ENCODE measurements around the gene USP37. TPM values are rescaled to one million over a fixed set of nuclear protein-coding genes. Genes with fewer than 3 reads are reported as not detected.

The USP37 gene
- total RNA-seq, 1 donor from 2014 or later = 9.2 TPM

DNA sequence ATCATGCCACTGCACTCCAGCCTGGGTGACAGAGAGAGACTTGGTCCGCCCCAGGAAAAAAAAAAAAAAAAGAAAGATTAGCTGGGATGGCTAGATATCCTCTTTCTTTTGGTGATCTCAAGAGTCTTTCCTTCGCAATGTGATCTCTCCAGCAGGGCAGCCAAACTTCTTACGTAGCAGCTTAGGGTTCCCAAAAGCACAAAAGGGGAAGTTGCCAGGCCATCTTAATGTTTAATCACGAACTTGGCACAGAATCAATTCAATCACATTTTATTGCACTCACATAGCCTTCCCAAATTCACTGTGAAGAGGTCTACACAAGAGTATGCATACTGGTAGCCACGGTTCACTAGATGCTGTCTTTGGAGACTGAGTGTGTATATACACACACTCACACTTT is 96.2 kb downstream of the USP37 start:
- FAIRE-seq (no peak), DNase-seq (ENCODE audit: low read depth) (no peak)
- Histone ChIP-seq H3K4me3 (ENCODE audit: low read depth, low read length) (no peak overlapping the region), H3K27me3 (ENCODE audit: control insufficient read depth, insufficient read depth, low read length) (no peaks in the 10 kb centered on the region), H3K36me3 (ENCODE audit: control insufficient read depth, insufficient read depth, low read length) (no peaks in the 10 kb centered on the region)
- TF ChIP-seq, protein P1, sequence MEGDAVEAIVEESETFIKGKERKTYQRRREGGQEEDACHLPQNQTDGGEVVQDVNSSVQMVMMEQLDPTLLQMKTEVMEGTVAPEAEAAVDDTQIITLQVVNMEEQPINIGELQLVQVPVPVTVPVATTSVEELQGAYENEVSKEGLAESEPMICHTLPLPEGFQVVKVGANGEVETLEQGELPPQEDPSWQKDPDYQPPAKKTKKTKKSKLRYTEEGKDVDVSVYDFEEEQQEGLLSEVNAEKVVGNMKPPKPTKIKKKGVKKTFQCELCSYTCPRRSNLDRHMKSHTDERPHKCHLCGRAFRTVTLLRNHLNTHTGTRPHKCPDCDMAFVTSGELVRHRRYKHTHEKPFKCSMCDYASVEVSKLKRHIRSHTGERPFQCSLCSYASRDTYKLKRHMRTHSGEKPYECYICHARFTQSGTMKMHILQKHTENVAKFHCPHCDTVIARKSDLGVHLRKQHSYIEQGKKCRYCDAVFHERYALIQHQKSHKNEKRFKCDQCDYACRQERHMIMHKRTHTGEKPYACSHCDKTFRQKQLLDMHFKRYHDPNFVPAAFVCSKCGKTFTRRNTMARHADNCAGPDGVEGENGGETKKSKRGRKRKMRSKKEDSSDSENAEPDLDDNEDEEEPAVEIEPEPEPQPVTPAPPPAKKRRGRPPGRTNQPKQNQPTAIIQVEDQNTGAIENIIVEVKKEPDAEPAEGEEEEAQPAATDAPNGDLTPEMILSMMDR (IDR thresholded peaks at IDR 0.05; ENCODE audit: insufficient read depth, low read length, severe bottlenecking) = no peak

DNA sequence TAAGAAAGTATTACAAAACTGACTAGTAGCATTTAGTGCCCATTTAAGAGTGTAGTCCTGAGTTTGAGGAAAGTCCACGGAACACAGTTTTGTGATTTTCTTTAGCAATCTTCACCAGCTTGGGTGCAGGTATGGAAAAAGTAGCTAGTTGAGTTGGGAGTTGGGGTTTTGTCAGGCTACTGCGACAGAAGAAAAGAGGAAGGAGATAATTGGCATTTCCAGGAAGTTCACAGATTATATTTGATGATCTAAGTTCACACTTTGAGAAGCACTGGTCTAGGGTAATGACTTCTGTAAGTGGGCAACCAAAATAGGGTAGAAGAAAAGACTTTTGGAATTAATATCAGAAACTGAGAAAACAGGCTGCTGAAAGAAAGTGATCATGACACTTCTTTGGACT is 97.1 kb downstream of the USP37 start:
- TF ChIP-seq, protein P1 (IDR thresholded peaks at IDR 0.05; ENCODE audit: insufficient read depth, low read length, severe bottlenecking) = no peak
- Histone ChIP-seq H3K36me3 (ENCODE audit: control insufficient read depth, insufficient read depth, low read length) (no peaks in the 10 kb centered on the region), H3K27me3 (ENCODE audit: control insufficient read depth, insufficient read depth, low read length) (no peaks in the 10 kb centered on the region), H3K4me3 (ENCODE audit: low read depth, low read length) (no peak overlapping the region)
- no peak for DNase-seq (ENCODE audit: low read depth)
- FAIRE-seq = no peak

DNA sequence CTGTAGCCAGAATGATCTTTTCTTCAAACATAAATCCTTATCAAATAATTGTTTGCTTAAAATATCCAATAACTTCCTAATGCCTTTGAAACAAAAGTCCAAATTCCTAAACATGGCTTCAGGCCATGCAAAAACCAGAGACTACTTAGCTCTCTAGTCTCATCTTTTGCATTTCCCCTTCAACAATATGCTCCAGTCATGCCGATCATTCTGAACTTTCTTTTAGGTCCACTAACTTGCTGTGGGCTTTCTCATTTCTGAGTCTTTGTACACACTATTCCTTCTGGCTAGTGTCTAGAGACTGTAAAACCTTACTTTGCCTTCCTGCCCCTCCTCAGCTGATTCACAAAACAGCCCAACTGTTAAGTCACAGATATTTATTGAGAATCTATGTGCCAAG is 97.7 kb downstream of the USP37 start:
- Histone ChIP-seq H3K27me3 (ENCODE audit: control insufficient read depth, insufficient read depth, low read length) (no peaks in the 10 kb centered on the region), H3K4me3 (ENCODE audit: low read depth, low read length) (no peak overlapping the region), H3K36me3 (ENCODE audit: control insufficient read depth, insufficient read depth, low read length) (no peaks in the 10 kb centered on the region)
- TF ChIP-seq, protein P1 (IDR thresholded peaks at IDR 0.05; ENCODE audit: insufficient read depth, low read length, severe bottlenecking) = no peak
- FAIRE-seq (no peak), DNase-seq (ENCODE audit: low read depth) (no peak)

DNA sequence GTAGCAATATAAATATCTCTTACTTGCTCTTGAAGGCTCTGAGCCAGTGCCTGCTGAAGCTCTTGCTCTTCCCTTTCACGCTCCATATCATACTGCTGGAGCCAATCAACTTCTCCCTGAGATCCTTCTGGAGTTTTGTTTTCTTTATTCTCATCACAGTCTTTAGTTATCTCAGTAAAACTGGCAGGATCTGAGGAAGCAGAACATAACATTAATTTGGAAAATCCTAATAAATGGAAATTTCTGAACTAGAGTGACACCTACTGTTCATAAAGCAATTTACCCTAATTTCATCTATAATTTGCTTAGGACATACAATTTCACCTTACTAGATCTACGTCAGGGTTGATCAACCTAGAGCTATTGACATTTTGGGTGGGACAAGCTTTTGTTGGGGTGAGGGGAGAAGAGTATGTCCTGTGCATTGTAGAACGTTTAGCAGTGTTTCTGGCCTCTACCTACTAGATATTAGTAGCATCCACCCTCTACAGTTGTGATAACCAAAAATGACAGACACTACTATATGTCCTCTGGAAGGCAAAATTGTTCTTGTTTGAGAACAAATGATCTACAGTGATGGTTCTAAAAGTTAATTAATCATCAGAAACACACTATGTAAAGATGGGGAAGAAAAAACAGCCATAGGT is 102.0 kb downstream of the USP37 start:
- H3K4me3 ChIP-seq (ENCODE audit: low read depth, low read length) = no peak overlapping the region
- H3K27me3 ChIP-seq (ENCODE audit: control insufficient read depth, insufficient read depth, low read length) = no peaks in the 10 kb centered on the region
- DNase-seq (ENCODE audit: low read depth) (peak; percentile 44), FAIRE-seq (no peak)
- peaks cover 1% of the 10 kb centered on the region for H3K36me3 ChIP-seq (ENCODE audit: control insufficient read depth, insufficient read depth, low read length)
- TF ChIP-seq, protein P1 (IDR thresholded peaks at IDR 0.05; ENCODE audit: insufficient read depth, low read length, severe bottlenecking) = peak; percentile 24

DNA sequence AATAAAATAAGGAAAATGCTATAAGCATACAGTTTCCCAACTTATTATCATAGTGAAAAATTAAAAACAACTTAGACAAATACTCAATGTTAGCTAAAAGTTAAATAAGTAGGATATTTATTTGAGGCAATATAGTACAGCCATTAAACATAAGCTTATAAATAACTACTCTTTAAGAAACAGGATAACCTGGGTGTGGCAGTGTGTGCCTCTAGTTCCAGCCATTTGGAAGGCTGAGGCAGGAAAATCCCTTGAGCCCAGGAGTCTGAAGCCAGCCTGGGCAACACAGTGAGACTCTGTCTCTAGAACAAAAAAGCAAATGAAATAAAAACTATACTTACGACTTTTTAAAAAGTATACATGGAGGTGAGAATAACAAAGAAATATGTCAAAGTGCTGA is 109.6 kb downstream of the USP37 start:
- H3K27me3 ChIP-seq (ENCODE audit: control insufficient read depth, insufficient read depth, low read length) = no peaks in the 10 kb centered on the region
- H3K36me3 ChIP-seq (ENCODE audit: control insufficient read depth, insufficient read depth, low read length) = peaks cover 3% of the 10 kb centered on the region
- DNase-seq (ENCODE audit: low read depth) (no peak), FAIRE-seq (no peak)
- TF ChIP-seq, protein P1 (IDR thresholded peaks at IDR 0.05; ENCODE audit: insufficient read depth, low read length, severe bottlenecking) = no peak
- no peak overlapping the region for H3K4me3 ChIP-seq (ENCODE audit: low read depth, low read length)

DNA sequence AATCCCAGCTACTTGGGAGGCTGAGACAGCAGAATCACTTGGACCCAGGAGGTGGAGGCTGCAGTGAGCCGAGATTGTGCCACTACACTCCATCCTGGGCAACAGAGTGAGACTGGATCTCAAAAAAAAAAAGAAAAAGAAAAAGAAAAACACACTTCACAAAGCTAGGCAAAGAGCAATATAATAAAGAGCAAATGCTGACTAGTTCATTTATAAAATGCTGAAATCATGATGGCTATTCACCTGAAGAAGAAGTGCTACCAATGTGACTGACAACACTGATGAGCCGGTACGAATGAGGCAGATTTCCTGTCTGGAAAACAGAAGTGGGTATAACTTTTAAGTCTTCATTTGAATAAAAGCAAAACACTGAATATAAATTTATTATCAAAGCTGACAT is 111.3 kb downstream of the USP37 start:
- FAIRE-seq (no peak), DNase-seq (ENCODE audit: low read depth) (no peak)
- TF ChIP-seq, protein P1 (IDR thresholded peaks at IDR 0.05; ENCODE audit: insufficient read depth, low read length, severe bottlenecking) = no peak
- H3K27me3 ChIP-seq (ENCODE audit: control insufficient read depth, insufficient read depth, low read length) = no peaks in the 10 kb centered on the region
- peaks cover 3% of the 10 kb centered on the region for H3K36me3 ChIP-seq (ENCODE audit: control insufficient read depth, insufficient read depth, low read length)
- H3K4me3 ChIP-seq (ENCODE audit: low read depth, low read length) = no peak overlapping the region
